A673 (cell line): Measurements from ENCODE around the gene MTCH1. TPM values are rescaled to one million over a fixed set of nuclear protein-coding genes. Genes with fewer than 3 reads are reported as not detected.

ENCODE experiments used
- BruUV-seq: library from RNA; stranded (reverse); fragments of 400-500 nt; replicated peaks from 2 replicates; lab custom pipeline; 2021; lab: Mats Ljungman, UMichigan
- CTCF ChIA-PET: fragments of 300-600 bp; sonication (Branson Sonifier 250); formaldehyde crosslinking; loops from one replicate; lab custom pipeline; 2022; ENCODE audit warnings: antibody characterized with exemption; lab: Charles Lee
- POLR2A ChIA-PET: fragments of 300-600 bp; sonication (Branson Sonifier 250); formaldehyde crosslinking; loops from one replicate; lab custom pipeline; 2022; ENCODE audit warnings: antibody characterized with exemption; ENCODE audit not compliant: low non-redundant PET; lab: Charles Lee
- DNase-seq: peaks from one replicate; pipeline ENCODE4 v3.0.0-alpha.2; 2015; ENCODE audit warnings: low spot score
- H3K27ac ChIP-seq: fragments of 200-600 bp; sonication (generic); 2 replicates; pipeline ENCODE4 v1.5.1; 2016; ENCODE audit warnings: mixed run types, low read depth, mild to moderate bottlenecking, mixed read lengths, antibody characterized with exemption, low read length; ENCODE audit not compliant: poor library complexity, severe bottlenecking
- H3K27me3 ChIP-seq: fragments of 200-600 bp; sonication (generic); replicated peaks from 2 replicates; pipeline ENCODE4 v1.6.1; 2017; ENCODE audit warnings: mixed run types, low read depth, mild to moderate bottlenecking, mixed read lengths, antibody characterized with exemption, low read length; ENCODE audit not compliant: insufficient read depth, poor library complexity
- H3K36me3 ChIP-seq: fragments of 200-600 bp; sonication (generic); 2 replicates; pipeline ENCODE4 v1.6.1; 2016; ENCODE audit warnings: mixed run types, mild to moderate bottlenecking, mixed read lengths, antibody characterized with exemption, low read length; ENCODE audit not compliant: insufficient read depth, poor library complexity, severe bottlenecking
- H3K4me1 ChIP-seq: fragments of 200-600 bp; sonication (generic); 2 replicates; pipeline ENCODE4 v1.6.1; 2017; ENCODE audit warnings: mixed run types, mild to moderate bottlenecking, mixed read lengths, antibody characterized with exemption, low read length; ENCODE audit not compliant: insufficient read depth, poor library complexity, severe bottlenecking
- H3K4me3 ChIP-seq: fragments of 200-600 bp; sonication (generic); 2 replicates; pipeline ENCODE4 v1.5.1; 2016; ENCODE audit warnings: low read depth, mixed run types, mild to moderate bottlenecking, mixed read lengths, low read length; ENCODE audit not compliant: poor library complexity, severe bottlenecking
- H3K9me3 ChIP-seq: fragments of 200-600 bp; sonication (generic); 2 replicates; pipeline ENCODE4 v1.6.1; 2016; ENCODE audit warnings: mixed run types, low read depth, mild to moderate bottlenecking, mixed read lengths, antibody characterized with exemption, low read length; ENCODE audit not compliant: poor library complexity, severe bottlenecking
- EZH2 ChIP-seq: fragments of 200-600 bp; sonication (generic); IDR thresholded peaks from 2 replicates; pipeline ENCODE4 v1.6.1; 2017; ENCODE audit warnings: borderline replicate concordance, low read depth, mild to moderate bottlenecking, mixed read lengths, antibody characterized with exemption, low read length; ENCODE audit not compliant: poor library complexity, severe bottlenecking
- intact Hi-C: fragments of 100-400 bp; cut with micrococcal nuclease; formaldehyde crosslinking; loops from one replicate; pipeline ENCODE4 v1.10.0; 2022; ENCODE audit not compliant: unreplicated experiment
- total RNA-seq: library from RNA; stranded (reverse); gene quantifications from 2 replicates; pipeline ENCODE4 v1.2.3, GENCODE V29; 2021
- TF ChIP-seq, protein P1 (sequence below): fragments of 300-800, 200-600 bp; sonication (generic); conservative IDR thresholded peaks from 2 replicates; pipeline ENCODE4 v1.5.1; 2017; ENCODE audit warnings: low read depth, mild to moderate bottlenecking, antibody characterized with exemption, low read length, moderate library complexity, mixed read lengths

The MTCH1 gene
- total RNA-seq, 1 experiment from 2014 or later, result 242 TPM

- no peaks in the 10 kb centered on the region for H3K9me3 ChIP-seq
- no peak for TF ChIP-seq EZH2
- TF ChIP-seq, protein P1, sequence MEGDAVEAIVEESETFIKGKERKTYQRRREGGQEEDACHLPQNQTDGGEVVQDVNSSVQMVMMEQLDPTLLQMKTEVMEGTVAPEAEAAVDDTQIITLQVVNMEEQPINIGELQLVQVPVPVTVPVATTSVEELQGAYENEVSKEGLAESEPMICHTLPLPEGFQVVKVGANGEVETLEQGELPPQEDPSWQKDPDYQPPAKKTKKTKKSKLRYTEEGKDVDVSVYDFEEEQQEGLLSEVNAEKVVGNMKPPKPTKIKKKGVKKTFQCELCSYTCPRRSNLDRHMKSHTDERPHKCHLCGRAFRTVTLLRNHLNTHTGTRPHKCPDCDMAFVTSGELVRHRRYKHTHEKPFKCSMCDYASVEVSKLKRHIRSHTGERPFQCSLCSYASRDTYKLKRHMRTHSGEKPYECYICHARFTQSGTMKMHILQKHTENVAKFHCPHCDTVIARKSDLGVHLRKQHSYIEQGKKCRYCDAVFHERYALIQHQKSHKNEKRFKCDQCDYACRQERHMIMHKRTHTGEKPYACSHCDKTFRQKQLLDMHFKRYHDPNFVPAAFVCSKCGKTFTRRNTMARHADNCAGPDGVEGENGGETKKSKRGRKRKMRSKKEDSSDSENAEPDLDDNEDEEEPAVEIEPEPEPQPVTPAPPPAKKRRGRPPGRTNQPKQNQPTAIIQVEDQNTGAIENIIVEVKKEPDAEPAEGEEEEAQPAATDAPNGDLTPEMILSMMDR, result peak; percentile 58
- H3K27ac ChIP-seq, result peak overlapping the region; percentile 41
- H3K4me3 ChIP-seq, result no peak overlapping the region
- peaks cover 7% of the 10 kb centered on the region for H3K4me1 ChIP-seq
- H3K36me3 ChIP-seq, result peaks cover 50% of the 10 kb centered on the region
- BruUV-seq, result no TSS peak
- intact Hi-C loops, result no loop called here
- peak; percentile 36 for DNase-seq
- ChIA-PET CTCF (interaction anchor here (1.1 to 1.4 kb wide), 2 partner anchors 38 to 96 kb away, joined by 3 to 4 read pairs; no protein-coding TSS in a partner anchor), POLR2A (interaction anchor here (0.5 to 0.6 kb wide), 2 partner anchors 22 to 24 kb away, joined by 3 read pairs; no protein-coding TSS in a partner anchor)
- H3K27me3 ChIP-seq, result no peaks in the 10 kb centered on the region
Measured at GRCh38 chr6:36979347-36979742, 6.7 kb downstream of the MTCH1 start.

DNA sequence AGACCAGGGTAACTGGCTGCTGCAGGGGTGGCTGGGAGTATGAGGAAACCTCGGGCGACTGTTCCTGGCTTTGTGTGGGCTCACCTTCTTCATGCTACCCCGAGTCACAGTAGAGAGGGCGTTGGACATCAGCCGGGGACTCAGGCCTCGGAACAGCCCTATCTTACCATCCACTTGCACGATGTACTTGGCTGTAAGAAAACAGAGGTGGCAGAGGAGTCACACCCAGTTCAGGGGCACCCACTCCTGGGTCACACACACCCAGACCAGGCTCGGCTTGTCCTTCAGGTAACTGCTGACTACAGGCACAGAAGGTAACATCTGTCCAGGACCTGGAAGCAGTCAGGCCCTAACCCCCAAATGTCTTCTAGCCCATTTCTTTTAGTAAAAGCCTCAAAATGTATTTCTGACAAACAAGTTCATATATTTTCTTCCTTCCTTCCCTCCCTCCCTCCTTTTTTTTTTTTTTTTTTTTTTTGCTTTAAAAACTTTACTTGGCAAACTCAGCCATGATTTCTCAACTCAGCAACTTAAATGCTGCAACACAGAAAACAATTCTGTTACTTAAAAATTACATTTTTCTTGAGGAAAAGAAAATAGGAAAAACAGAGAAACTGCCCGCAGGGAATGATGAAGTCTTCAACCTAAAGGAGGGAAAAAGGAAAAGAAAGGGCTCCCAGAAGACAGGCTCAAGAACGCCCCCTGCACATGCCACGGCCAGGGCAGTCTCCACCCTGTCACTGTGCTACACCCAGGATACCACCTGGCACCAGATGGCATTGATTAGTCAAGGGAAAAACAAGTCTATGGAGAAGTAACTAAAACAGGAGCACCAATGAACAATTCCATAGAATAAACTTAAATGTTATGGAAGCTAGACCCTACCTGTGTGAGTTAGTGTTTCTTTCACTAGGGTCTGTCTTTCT, 7.3 kb downstream of the MTCH1 start:
- CTCF ChIA-PET, result interaction anchor here (1.1 to 1.4 kb wide), 2 partner anchors 39 to 95 kb away, joined by 3 to 4 read pairs; no protein-coding TSS in a partner anchor
- Histone ChIP-seq H3K27me3 (no peaks in the 10 kb centered on the region), H3K27ac (no peak overlapping the region), H3K36me3 (peaks cover 55% of the 10 kb centered on the region), H3K4me3 (no peak overlapping the region), H3K4me1 (peaks cover under 1% of the 10 kb centered on the region), H3K9me3 (no peaks in the 10 kb centered on the region)
- no peak for DNase-seq
- intact Hi-C loops, result no loop called here
- TF ChIP-seq, protein P1, result no peak
- TF ChIP-seq EZH2, result no peak
- POLR2A ChIA-PET, result no interaction called here
- BruUV-seq, result no TSS peak

- BruUV-seq, result no TSS peak
- Histone ChIP-seq H3K4me1 (no peaks in the 10 kb centered on the region), H3K27me3 (no peaks in the 10 kb centered on the region), H3K9me3 (no peaks in the 10 kb centered on the region), H3K4me3 (no peak overlapping the region), H3K27ac (no peak overlapping the region), H3K36me3 (peaks cover 66% of the 10 kb centered on the region)
- DNase-seq, result peak; percentile 33
- TF ChIP-seq, protein P1, result peak; percentile 58
- no peak for TF ChIP-seq EZH2
- intact Hi-C loops, result no loop called here
- ChIA-PET POLR2A (no interaction called here), CTCF (interaction anchor here (0.6 to 1.0 kb wide), 6 partner anchors 8 to 388 kb away, joined by 3 to 5 read pairs (median 4); partner anchors contain the start of gene MTCH1)
Measured at GRCh38 chr6:36977470-36977941, 8.5 kb downstream of the MTCH1 start.
